Caco-2 (cell line): ENCODE measurements around the gene IL36A. TPM values are rescaled to one million over a fixed set of nuclear protein-coding genes. Genes with fewer than 3 reads are reported as not detected.

ENCODE experiments used
- BruUV-seq: library from RNA; stranded (reverse); fragments of 400-500 nt; replicated peaks from 2 replicates; lab custom pipeline; 2021; lab: Mats Ljungman, UMichigan
- CTCF ChIA-PET: fragments of 300-600 bp; sonication (Branson Sonifier 250); formaldehyde crosslinking; loops from one replicate; lab custom pipeline; 2022; ENCODE audit warnings: antibody characterized with exemption; lab: Charles Lee
- POLR2A ChIA-PET: fragments of 300-600 bp; sonication (Branson Sonifier 250); formaldehyde crosslinking; loops from one replicate; lab custom pipeline; 2022; ENCODE audit warnings: antibody characterized with exemption; lab: Charles Lee
- DNase-seq, 2 experiments: peaks; one replicate each; pipeline versions ENCODE4 v3.0.0 to v3.0.0-alpha.2; 2020 to 2022
- H3K27me3 ChIP-seq: replicated peaks from 2 replicates; pipeline ENCODE4 v1.6.0; 2011; ENCODE audit warnings: low read length; ENCODE audit not compliant: control insufficient read depth, insufficient read depth
- H3K36me3 ChIP-seq: 2 replicates; pipeline ENCODE4 v1.5.1; 2011; ENCODE audit warnings: low read length; ENCODE audit not compliant: control insufficient read depth, insufficient read depth
- H3K4me1 ChIP-seq: fragments of 250-450 bp; sonication (Bioruptor Pico); 2 replicates; pipeline ENCODE4 v1.5.1; 2020; ENCODE audit warnings: mild to moderate bottlenecking
- H3K4me3 ChIP-seq: 2 replicates; pipeline ENCODE4 v1.5.1; 2011; ENCODE audit warnings: low read depth, mild to moderate bottlenecking, control low read depth, low read length
- H3K9me3 ChIP-seq: fragments of 250-450 bp; sonication (Bioruptor Pico); 2 replicates; pipeline ENCODE4 v1.5.1; 2020; ENCODE audit warnings: mild to moderate bottlenecking, moderate library complexity
- H3K27ac Mint-ChIP-seq: one replicate; pipeline ENCODE4 v1.8.0; 2022; ENCODE audit warnings: mixed read lengths; ENCODE audit not compliant: unreplicated experiment
- H3K27me3 Mint-ChIP-seq: one replicate; pipeline ENCODE4 v1.8.0; 2022; ENCODE audit warnings: mixed read lengths; ENCODE audit not compliant: insufficient read depth, unreplicated experiment
- H3K36me3 Mint-ChIP-seq: one replicate; pipeline ENCODE4 v1.8.0; 2022; ENCODE audit warnings: mild to moderate bottlenecking, mixed read lengths; ENCODE audit not compliant: insufficient read depth, unreplicated experiment
- H3K4me1 Mint-ChIP-seq: one replicate; pipeline ENCODE4 v1.8.0; 2022; ENCODE audit warnings: low read depth, mixed read lengths; ENCODE audit not compliant: unreplicated experiment
- H3K4me3 Mint-ChIP-seq: one replicate; pipeline ENCODE4 v1.8.0; 2022; ENCODE audit warnings: mild to moderate bottlenecking, moderate library complexity, mixed read lengths; ENCODE audit not compliant: unreplicated experiment
- H3K9me3 Mint-ChIP-seq: one replicate; pipeline ENCODE4 v1.8.0; 2022; ENCODE audit warnings: mixed read lengths; ENCODE audit not compliant: unreplicated experiment
- intact Hi-C: fragments of 100-400 bp; cut with micrococcal nuclease; formaldehyde crosslinking; loops from one replicate; pipeline ENCODE4 v1.10.0; 2022; ENCODE audit not compliant: unreplicated experiment
- total RNA-seq: library from RNA; stranded (reverse); gene quantifications from 2 replicates; pipeline ENCODE4 v1.2.3, GENCODE V29; 2022
- TF ChIP-seq, protein P1 (sequence below), 2 experiments: fragments of 200-600 bp in 1 of 2; IDR thresholded peaks; 1 replicate in 1 of 2; 2 replicates in 1 of 2; pipeline versions ENCODE4 v1.5.1 to v1.8.0; 2011 to 2022; ENCODE audit warnings: antibody characterized with exemption in 1 of 2, control low read depth in 1 of 2, inconsistent platforms in 1 of 2, low read depth in 1 of 2, low read length in 1 of 2, mild to moderate bottlenecking in 1 of 2, moderate library complexity in 1 of 2; ENCODE audit not compliant: insufficient read depth in 1 of 2, severe bottlenecking in 1 of 2, unreplicated experiment in 1 of 2

IL36A gene
- total RNA-seq, 1 experiment from 2014 or later: not detected

GRCh38 chr2:113056521-113056920 is 51.3 kb downstream of the IL36A start:
- POLR2A ChIA-PET: no interaction called here
- Mint-ChIP-seq H3K4me3 (no peak overlapping the region), H3K4me1 (peaks cover 7% of the 10 kb centered on the region), H3K27me3 (no peaks in the 10 kb centered on the region), H3K27ac (no peak overlapping the region), H3K36me3 (no peaks in the 10 kb centered on the region), H3K9me3 (peaks cover 38% of the 10 kb centered on the region)
- Histone ChIP-seq H3K4me1 (peaks cover 9% of the 10 kb centered on the region), H3K36me3 (no peaks in the 10 kb centered on the region), H3K9me3 (peaks cover 17% of the 10 kb centered on the region; the same call in 1 of the 2 replicates), H3K27me3 (no peaks in the 10 kb centered on the region), H3K4me3 (no peak overlapping the region)
- DNase-seq: no peak
- CTCF ChIA-PET: no interaction called here
- no TSS peak for BruUV-seq
- intact Hi-C loops: no loop called here
- TF ChIP-seq, protein P1, sequence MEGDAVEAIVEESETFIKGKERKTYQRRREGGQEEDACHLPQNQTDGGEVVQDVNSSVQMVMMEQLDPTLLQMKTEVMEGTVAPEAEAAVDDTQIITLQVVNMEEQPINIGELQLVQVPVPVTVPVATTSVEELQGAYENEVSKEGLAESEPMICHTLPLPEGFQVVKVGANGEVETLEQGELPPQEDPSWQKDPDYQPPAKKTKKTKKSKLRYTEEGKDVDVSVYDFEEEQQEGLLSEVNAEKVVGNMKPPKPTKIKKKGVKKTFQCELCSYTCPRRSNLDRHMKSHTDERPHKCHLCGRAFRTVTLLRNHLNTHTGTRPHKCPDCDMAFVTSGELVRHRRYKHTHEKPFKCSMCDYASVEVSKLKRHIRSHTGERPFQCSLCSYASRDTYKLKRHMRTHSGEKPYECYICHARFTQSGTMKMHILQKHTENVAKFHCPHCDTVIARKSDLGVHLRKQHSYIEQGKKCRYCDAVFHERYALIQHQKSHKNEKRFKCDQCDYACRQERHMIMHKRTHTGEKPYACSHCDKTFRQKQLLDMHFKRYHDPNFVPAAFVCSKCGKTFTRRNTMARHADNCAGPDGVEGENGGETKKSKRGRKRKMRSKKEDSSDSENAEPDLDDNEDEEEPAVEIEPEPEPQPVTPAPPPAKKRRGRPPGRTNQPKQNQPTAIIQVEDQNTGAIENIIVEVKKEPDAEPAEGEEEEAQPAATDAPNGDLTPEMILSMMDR (IDR thresholded peaks at IDR 0.05; ENCODE audit: insufficient read depth in 1 of 2, low read depth in 1 of 2, low read length in 1 of 2, severe bottlenecking in 1 of 2, unreplicated experiment in 1 of 2): no peak

GRCh38 chr2:113057117-113057516 is 51.9 kb downstream of the IL36A start:
- no peak for DNase-seq
- BruUV-seq: no TSS peak
- no peaks in the 10 kb centered on the region for H3K27me3 Mint-ChIP-seq
- H3K9me3 Mint-ChIP-seq: peaks cover 38% of the 10 kb centered on the region
- TF ChIP-seq, protein P1 (IDR thresholded peaks at IDR 0.05; ENCODE audit: insufficient read depth in 1 of 2, low read depth in 1 of 2, low read length in 1 of 2, severe bottlenecking in 1 of 2, unreplicated experiment in 1 of 2): no peak
- CTCF ChIA-PET: no interaction called here
- H3K4me1 Mint-ChIP-seq: peaks cover 7% of the 10 kb centered on the region
- H3K9me3 ChIP-seq: peaks cover 17% of the 10 kb centered on the region; the same call in 1 of the 2 replicates
- H3K27ac Mint-ChIP-seq: no peak overlapping the region
- no peaks in the 10 kb centered on the region for H3K27me3 ChIP-seq
- H3K36me3 ChIP-seq: no peaks in the 10 kb centered on the region
- no peaks in the 10 kb centered on the region for H3K36me3 Mint-ChIP-seq
- H3K4me1 ChIP-seq: peaks cover 9% of the 10 kb centered on the region
- H3K4me3 ChIP-seq: no peak overlapping the region
- H3K4me3 Mint-ChIP-seq: no peak overlapping the region
- POLR2A ChIA-PET: no interaction called here
- intact Hi-C loops: no loop called here

Other genes starting within 250 kb of the IL36A start
- gene CKAP2L, start 240.8 kb upstream of the IL36A start, total RNA-seq: 20.7 and 23.6 TPM in 2 replicates
- not detected in 2 replicates for gene IL1A, start 221.0 kb upstream of the IL36A start, total RNA-seq
- gene IL1B, start 168.7 kb upstream of the IL36A start, total RNA-seq: 0.18 TPM in 1 of 2 replicates, not detected in the other
- 0.44 TPM in 1 of 2 replicates, not detected in the other for gene IL37, start 94.3 kb upstream of the IL36A start, total RNA-seq
- gene IL36G, start 27.5 kb upstream of the IL36A start, total RNA-seq: not detected in 2 replicates
- gene IL36B, start 47.4 kb downstream of the IL36A start, total RNA-seq: not detected in 2 replicates
- 0.19 TPM in 1 of 2 replicates, not detected in the other for gene IL36RN, start 53.7 kb downstream of the IL36A start, total RNA-seq
- not detected in 2 replicates for gene IL1F10, start 62.5 kb downstream of the IL36A start, total RNA-seq
- gene IL1RN, start 122.1 kb downstream of the IL36A start, total RNA-seq: not detected in 2 replicates
- 15.5 and 18.7 TPM in 2 replicates for gene PSD4, start 168.5 kb downstream of the IL36A start, total RNA-seq